KOPT-K1 (cell line): ENCODE data around the gene ANO2.
"Not testable (repeated sequence)": the region's sequence is repeated elsewhere in the genome, so short reads cannot be mapped to it uniquely, and the experiment has no call there.

ENCODE experiments used
- H3K27ac ChIP-seq: fragments of 200-600 bp; sonication (generic); 2 replicates; pipeline ENCODE4 v1.5.1; 2016; ENCODE audit warnings: antibody characterized with exemption, mild to moderate bottlenecking, low read depth, low read length; ENCODE audit not compliant: poor library complexity, severe bottlenecking
- H3K36me3 ChIP-seq: fragments of 200-600 bp; sonication (generic); 2 replicates; pipeline ENCODE4 v1.5.1; 2017; ENCODE audit warnings: antibody characterized with exemption, mild to moderate bottlenecking, low read length, moderate library complexity; ENCODE audit not compliant: insufficient read depth
- H3K9me3 ChIP-seq: fragments of 200-600 bp; sonication (generic); 2 replicates; pipeline ENCODE4 v1.5.1; 2017; ENCODE audit warnings: antibody characterized with exemption, low read length, mild to moderate bottlenecking; ENCODE audit not compliant: insufficient read depth, poor library complexity, severe bottlenecking

The ANO2 gene

GRCh38 chr12:5865397-5865796, 79.7 kb downstream of the ANO2 start:
- Histone ChIP-seq H3K9me3 (no peaks in the 10 kb centered on the region), H3K27ac (no peak overlapping the region), H3K36me3 (no peaks in the 10 kb centered on the region)

- Histone ChIP-seq H3K9me3 (no peaks in the 10 kb centered on the region), H3K36me3 (no peaks in the 10 kb centered on the region), H3K27ac (no peak overlapping the region)
Observed at GRCh38 chr12:5864972-5865371, 80.1 kb downstream of the ANO2 start.

- Histone ChIP-seq H3K9me3 (no peaks in the 10 kb centered on the region), H3K36me3 (no peaks in the 10 kb centered on the region), H3K27ac (no peak overlapping the region)
Observed at GRCh38 chr12:5864301-5864700, 80.8 kb downstream of the ANO2 start.

GRCh38 chr12:5861416-5861815, 83.6 kb downstream of the ANO2 start:
- Histone ChIP-seq H3K36me3 (no peaks in the 10 kb centered on the region), H3K27ac (no peak overlapping the region), H3K9me3 (no peaks in the 10 kb centered on the region)

GRCh38 chr12:5856692-5857091, 88.4 kb downstream of the ANO2 start:
- no peaks in the 10 kb centered on the region for H3K36me3 ChIP-seq
- no peak overlapping the region for H3K27ac ChIP-seq
- no peaks in the 10 kb centered on the region for H3K9me3 ChIP-seq

GRCh38 chr12:5846950-5847349, 98.1 kb downstream of the ANO2 start:
- Histone ChIP-seq H3K27ac (no peak overlapping the region), H3K9me3 (no peaks in the 10 kb centered on the region), H3K36me3 (no peaks in the 10 kb centered on the region)

GRCh38 chr12:5840944-5841343, 104.1 kb downstream of the ANO2 start:
- H3K27ac ChIP-seq, result no peak overlapping the region
- no peaks in the 10 kb centered on the region for H3K9me3 ChIP-seq
- no peaks in the 10 kb centered on the region for H3K36me3 ChIP-seq

GRCh38 chr12:5830111-5830510, 114.9 kb downstream of the ANO2 start:
- Histone ChIP-seq H3K27ac (no peak overlapping the region), H3K36me3 (no peaks in the 10 kb centered on the region), H3K9me3 (no peaks in the 10 kb centered on the region)

- H3K36me3 ChIP-seq, result no peaks in the 10 kb centered on the region
- H3K27ac ChIP-seq, result no peak overlapping the region
- no peaks in the 10 kb centered on the region for H3K9me3 ChIP-seq
Observed at GRCh38 chr12:5827591-5827990, 117.5 kb downstream of the ANO2 start.

GRCh38 chr12:5825761-5826160, 119.3 kb downstream of the ANO2 start:
- not testable (repeated sequence) for H3K36me3 ChIP-seq, H3K9me3 ChIP-seq, H3K27ac ChIP-seq

- not testable (repeated sequence) for H3K27ac ChIP-seq, H3K9me3 ChIP-seq, H3K36me3 ChIP-seq
Observed at GRCh38 chr12:5818877-5819276, 126.2 kb downstream of the ANO2 start.

GRCh38 chr12:5817246-5817645, 127.8 kb downstream of the ANO2 start:
- H3K36me3 ChIP-seq, result no peaks in the 10 kb centered on the region
- peaks cover 4% of the 10 kb centered on the region for H3K9me3 ChIP-seq
- H3K27ac ChIP-seq, result no peak overlapping the region

GRCh38 chr12:5809586-5809985, 135.5 kb downstream of the ANO2 start:
- Histone ChIP-seq H3K9me3 (no peaks in the 10 kb centered on the region), H3K36me3 (no peaks in the 10 kb centered on the region), H3K27ac (no peak overlapping the region)

GRCh38 chr12:5808981-5809380, 136.1 kb downstream of the ANO2 start:
- Histone ChIP-seq H3K9me3 (no peaks in the 10 kb centered on the region), H3K36me3 (no peaks in the 10 kb centered on the region), H3K27ac (no peak overlapping the region)

GRCh38 chr12:5807514-5808219, 137.4 kb downstream of the ANO2 start:
- H3K27ac ChIP-seq, result no peak overlapping the region

GRCh38 chr12:5807090-5807414, 138.0 kb downstream of the ANO2 start:
- no peaks in the 10 kb centered on the region for H3K9me3 ChIP-seq
- H3K36me3 ChIP-seq, result no peaks in the 10 kb centered on the region
- no peak overlapping the region for H3K27ac ChIP-seq

More at GRCh38 chr12:5807514-5808219, 137.4 kb downstream of the ANO2 start:
- Histone ChIP-seq H3K36me3 (no peaks in the 10 kb centered on the region), H3K9me3 (no peaks in the 10 kb centered on the region)
